OCI-LY7 (cell line): Measurements from ENCODE around the gene STXBP2. TPM values are rescaled to one million over a fixed set of nuclear protein-coding genes. Genes with fewer than 3 reads are reported as not detected.

Experiments
- BruUV-seq: library from RNA; stranded (reverse); fragments of 400-500 nt; replicated peaks from 2 replicates; lab custom pipeline; 2021; lab: Mats Ljungman, UMichigan
- CTCF ChIA-PET: fragments of 300-600 bp; sonication (Branson Sonifier 250); formaldehyde crosslinking; loops from one replicate; lab custom pipeline; 2022; ENCODE audit warnings: antibody characterized with exemption; ENCODE audit not compliant: unreplicated experiment; lab: Charles Lee
- POLR2A ChIA-PET: fragments of 300-600 bp; sonication (Branson Sonifier 250); formaldehyde crosslinking; loops from one replicate; lab custom pipeline; 2022; ENCODE audit warnings: antibody characterized with exemption; lab: Charles Lee
- DNase-seq: peaks from one replicate; pipeline ENCODE4 v3.0.0-alpha.2; 2015; ENCODE audit warnings: low spot score
- H2AFZ ChIP-seq: fragments of 200-600 bp; sonication (generic), shearing (Covaris generic); 2 replicates; pipeline ENCODE4 v1.6.1; 2014; ENCODE audit warnings: mild to moderate bottlenecking, antibody characterized with exemption, low read length, moderate library complexity
- H3K27ac ChIP-seq: fragments of 200-600 bp; sonication (generic); 2 replicates; pipeline ENCODE4 v1.5.1; 2014; ENCODE audit warnings: mixed run types, low read depth, mild to moderate bottlenecking, moderate library complexity, low read length, inconsistent platforms; ENCODE audit not compliant: poor library complexity, severe bottlenecking
- H3K36me3 ChIP-seq: fragments of 200-600 bp; sonication (generic); 2 replicates; pipeline ENCODE4 v1.6.1; 2014; ENCODE audit warnings: mild to moderate bottlenecking, antibody characterized with exemption, low read length, moderate library complexity, mixed read lengths; ENCODE audit not compliant: insufficient read depth
- H3K4me1 ChIP-seq: fragments of 200-600 bp; sonication (generic); 2 replicates; pipeline ENCODE4 v1.5.1; 2014; ENCODE audit warnings: mild to moderate bottlenecking, low read length; ENCODE audit not compliant: insufficient read depth, poor library complexity, severe bottlenecking
- H3K4me2 ChIP-seq: fragments of 200-600 bp; sonication (generic); 2 replicates; pipeline ENCODE4 v1.6.1; 2014; ENCODE audit warnings: mild to moderate bottlenecking, low read length
- H3K4me3 ChIP-seq: fragments of 200-600 bp; sonication (generic); 2 replicates; pipeline ENCODE4 v1.5.1; 2014; ENCODE audit warnings: mild to moderate bottlenecking, low read depth, low read length; ENCODE audit not compliant: poor library complexity, severe bottlenecking
- H3K79me2 ChIP-seq: fragments of 200-600 bp; sonication (generic); 2 replicates; pipeline ENCODE4 v1.6.1; 2016; ENCODE audit warnings: low read depth, mild to moderate bottlenecking, low read length, moderate library complexity, mixed read lengths; ENCODE audit not compliant: insufficient read depth
- H3K9me2 ChIP-seq: fragments of 200-600 bp; sonication (generic); 2 replicates; pipeline ENCODE4 v1.6.1; 2016; ENCODE audit warnings: mild to moderate bottlenecking, low read length, mixed read lengths; ENCODE audit not compliant: insufficient read depth
- H3K9me3 ChIP-seq: fragments of 200-600 bp; sonication (generic); 2 replicates; pipeline ENCODE4 v1.6.1; 2014; ENCODE audit warnings: mild to moderate bottlenecking, mixed run types, low read length, mixed read lengths
- H4K20me1 ChIP-seq: fragments of 200-600 bp; sonication (generic); 2 replicates; pipeline ENCODE4 v1.6.1; 2014; ENCODE audit warnings: mild to moderate bottlenecking, antibody characterized with exemption, low read length, moderate library complexity, mixed read lengths; ENCODE audit not compliant: insufficient read depth
- CTCF ChIP-seq: fragments of 200-600 bp; sonication (generic); conservative IDR thresholded peaks from 2 replicates; pipeline ENCODE4 v1.5.1; 2014; ENCODE audit warnings: mild to moderate bottlenecking, antibody characterized with exemption, low read length, moderate library complexity, mixed read lengths
- EZH2phosphoT487 ChIP-seq: fragments of 200-600 bp; sonication (generic); IDR thresholded peaks from 2 replicates; pipeline ENCODE4 v1.6.1; 2018; ENCODE audit warnings: low read depth, borderline replicate concordance, mild to moderate bottlenecking, mixed run types, antibody characterized with exemption, low read length, moderate library complexity, mixed read lengths
- intact Hi-C: fragments of 100-400 bp; cut with micrococcal nuclease; formaldehyde crosslinking; loops from one replicate; pipeline ENCODE4 v1.10.0; 2022; ENCODE audit not compliant: unreplicated experiment
- total RNA-seq, 2 experiments: library from RNA; depleted of rRNA in 1 of 2; stranded (reverse); fragments of >200 nt in 1 of 2; shearing (Covaris generic) in 1 of 2; gene quantifications; 2 replicates each; pipeline ENCODE4 v1.2.3, GENCODE V29; 2014 to 2022

The STXBP2 gene
- total RNA-seq, 2 experiments from 2014 or later, result 43.0 to 138 TPM

- H3K4me2 ChIP-seq, result peak overlapping the region; percentile 83
- TSS peak; percentile 93 for BruUV-seq
- 0 out of 2 replicates have a peak, but pooled peaks cover 6% of the 10 kb centered on the region for H4K20me1 ChIP-seq
- no peak for TF ChIP-seq CTCF
- TF ChIP-seq EZH2phosphoT487, result no peak
- peak overlapping the region; percentile 92 for H3K4me3 ChIP-seq
- peaks cover 26% of the 10 kb centered on the region; the same call in 1 of the 2 replicates for H3K36me3 ChIP-seq
- ChIA-PET CTCF (no interaction called here), POLR2A (interaction anchor here (1.6 kb wide), 2 partner anchors 9 to 23 kb away, joined by 6 to 10 read pairs; no protein-coding TSS in a partner anchor)
- H3K9me2 ChIP-seq, result no peaks in the 10 kb centered on the region
- H3K27ac ChIP-seq, result no peak overlapping the region
- H3K79me2 ChIP-seq, result peaks cover 33% of the 10 kb centered on the region
- H3K4me1 ChIP-seq, result peaks cover 15% of the 10 kb centered on the region
- H3K9me3 ChIP-seq, result no peaks in the 10 kb centered on the region
- intact Hi-C loops, result no loop called here
- DNase-seq, result no peak
- H2AFZ ChIP-seq, result peak overlapping the region; percentile 24; the same call in 1 of the 2 replicates
These were observed 8.2 kb upstream of the STXBP2 start for GRCh38 chr19:7628589-7629311.

- Histone ChIP-seq H3K4me1 (peaks cover 15% of the 10 kb centered on the region), H4K20me1 (0 out of 2 replicates have a peak, but pooled peaks cover 6% of the 10 kb centered on the region), H2AFZ (peak within 1 kb of the TSS; percentile 24; the same call in 1 of the 2 replicates), H3K27ac (no peak within 1 kb of the TSS), H3K9me2 (no peaks in the 10 kb centered on the region), H3K36me3 (peaks cover 26% of the 10 kb centered on the region; the same call in 1 of the 2 replicates), H3K4me2 (peak within 1 kb of the TSS; percentile 95), H3K9me3 (no peaks in the 10 kb centered on the region), H3K4me3 (peak within 1 kb of the TSS; percentile 92), H3K79me2 (peaks cover 33% of the 10 kb centered on the region)
- intact Hi-C loops, result no loop called here
- no peak for TF ChIP-seq EZH2phosphoT487
- ChIA-PET POLR2A (interaction anchor here (0.5 to 1.6 kb wide), 6 partner anchors 8 to 334 kb away, joined by 3 to 10 read pairs (median 5); no protein-coding TSS in a partner anchor), CTCF (interaction anchor here (1.2 kb wide), 1 partner anchor 51 kb away, joined by 3 read pairs; the partner anchor contains the start of gene TRAPPC5)
- DNase-seq, result peak; percentile 99
- BruUV-seq, result no TSS peak
These were observed 7.4 kb upstream of the STXBP2 start, which contains the start of the genes PET100 and XAB2 for GRCh38 chr19:7629347-7630054. PET100 (plus strand) TSS chr19:7629793; CDS start chr19:7629834, 41 bp downstream. XAB2 (minus strand) TSS chr19:7629545; CDS start chr19:7629527, 18 bp downstream.

GRCh38 chr19:7631577-7631976 is 5.3 kb upstream of the STXBP2 start:
- no TSS peak for BruUV-seq
- Histone ChIP-seq H3K4me2 (no peak overlapping the region), H3K27ac (no peak overlapping the region), H3K4me3 (no peak overlapping the region), H3K79me2 (peaks cover 33% of the 10 kb centered on the region), H3K4me1 (peaks cover 21% of the 10 kb centered on the region), H3K36me3 (peaks cover 16% of the 10 kb centered on the region; the same call in 1 of the 2 replicates), H3K9me2 (no peaks in the 10 kb centered on the region), H4K20me1 (0 out of 2 replicates have a peak, but pooled peaks cover 6% of the 10 kb centered on the region), H3K9me3 (no peaks in the 10 kb centered on the region), H2AFZ (no peak overlapping the region)
- DNase-seq, result no peak
- TF ChIP-seq EZH2phosphoT487, result no peak
- TF ChIP-seq CTCF, result no peak
- intact Hi-C loops, result no loop called here
- POLR2A ChIA-PET, result interaction anchor here (0.5 kb wide), 1 partner anchor 422 kb away, joined by 3 read pairs; no protein-coding TSS in a partner anchor
- CTCF ChIA-PET, result no interaction called here
